Measurements from ENCODE around the gene MDH2.
"Not testable (repeated sequence)": the region's sequence is repeated elsewhere in the genome, so short reads cannot be mapped to it uniquely, and the experiment has no call there.

- not testable (repeated sequence) for TF ChIP-seq ZNF274 (IDR thresholded peaks at IDR 0.05; ENCODE audit: low read depth, low read length); SUZ12 (IDR thresholded peaks at IDR 0.05; ENCODE audit: extremely low read depth, insufficient read depth, insufficient read length); YY1 (IDR thresholded peaks at IDR 0.05; ENCODE audit: insufficient read depth, insufficient read length)
Measured at GRCh38 chr7:76084115-76084514, 36.2 kb downstream of the MDH2 start.

All from NT2/D1 (cell line).